ENCODE data around the gene DGUOK.

- no peak for TF ChIP-seq POLR2A (IDR thresholded peaks at IDR 0.05; ENCODE audit: low read depth, low read length)
- TF ChIP-seq POLR2AphosphoS5 (IDR thresholded peaks at IDR 0.05; ENCODE audit: low read depth, low read length): no peak
Measured at GRCh38 chr2:73925853-73926492, 707 bp upstream of the DGUOK start.

Measured in GM12891 (cell line).